Psoas muscle (tissue), 8 donors: ENCODE data around the gene MRAP. TPM values are rescaled to one million over a fixed set of nuclear protein-coding genes. Genes with fewer than 3 reads are reported as not detected.

Experiments
- ATAC-seq, 4 donors: fragments of 200-7000 bp; cut with Tn5 transposase; one replicate each; pipeline ENCODE4 v1.9.1; 2020; ENCODE audit warnings: moderate library complexity in 3 of 4, mild to moderate bottlenecking in 2 of 4
- DNase-seq, 2 donors: peaks; one replicate each; pipeline ENCODE4 v3.0.0-alpha.2; 2020
- H3K27ac ChIP-seq: fragments of 200-600 bp; one replicate; pipeline ENCODE4 v1.8.0; 2022
- H3K27me3 ChIP-seq, 3 donors: fragments of 200-600 bp in 1 of 3; one replicate each; pipeline versions ENCODE4 v1.6.1 to v1.8.0; 2013 to 2022; ENCODE audit warnings: low read length in 2 of 3, mild to moderate bottlenecking in 2 of 3, moderate library complexity in 1 of 3; ENCODE audit not compliant: insufficient read depth in 3 of 3
- H3K36me3 ChIP-seq, 2 donors: fragments of 200-600 bp in 1 of 2; one replicate each; pipeline versions ENCODE4 v1.6.1 to v1.8.0; 2013 to 2022; ENCODE audit warnings: low read depth in 1 of 2, mild to moderate bottlenecking in 1 of 2, moderate library complexity in 1 of 2; ENCODE audit not compliant: insufficient read depth in 1 of 2
- H3K4me1 ChIP-seq: fragments of 200-600 bp; one replicate; pipeline ENCODE4 v1.8.0; 2022
- H3K4me3 ChIP-seq: fragments of 200-600 bp; one replicate; pipeline ENCODE4 v1.8.0; 2022; ENCODE audit warnings: mild to moderate bottlenecking
- H3K9me3 ChIP-seq: fragments of 200-600 bp; one replicate; pipeline ENCODE4 v1.8.0; 2022
- WGBS, 3 donors: extraction: QIAGEN DNeasy Blood & Tissue Kit; methylation state at CpG; one replicate each; pipeline versions ENCODE4 v1.1.6 to v1.1.7; 2013; 5-methylcytosine and 5-hydroxymethylcytosine counted together
- intact Hi-C, 2 donors: fragments of 100-400 bp; cut with DNase I; formaldehyde crosslinking; loops; one replicate each; pipeline versions ENCODE4 v1.11.0 to v1.14.2; 2022
- polyA plus RNA-seq, 3 donors: library from polyadenylated mRNA; stranded (reverse); fragments of 200-250 nt; gene quantifications; one replicate each; pipeline ENCODE4 v1.2.3, GENCODE V29; 2013
- total RNA-seq, 4 donors: library from RNA; stranded (reverse); fragmentation: NEBNext Ultra II Directional in 2 of 4; extraction: Animal tissue kit (Norgen Biotek cat#: 25700) in 2 of 4; gene quantifications; one replicate each; pipeline versions ENCODE4 v1.2.1 to v1.2.4, GENCODE V29; 2021 to 2023
- TF ChIP-seq, protein P1 (sequence below): fragments of 200-600 bp; IDR thresholded peaks from one replicate; pipeline ENCODE4 v1.8.0; 2022; ENCODE audit warnings: antibody characterized with exemption
- donor health status: healthy with polysubstance abuse.
- donor health status: DM: no; HTN: no; CAD: no; lungs with moderate emphysema.
- donor health status: Bipolar disorder and iron deficiency.
- donor health status: healthy.
- donor health status: DM: yes; HTN: yes; CAD: no.
- donor health status: DM: no; HTN: no; CAD: no.
- donor health status: DM: no; HTN: no; CAD: no.
- donor health status: DM: yes; HTN: yes; CAD: no.

Gene MRAP
- total and polyA plus RNA-seq, 7 donors: 0.16 to 3.1 (median 0.37) TPM; not detected in 2

DNA sequence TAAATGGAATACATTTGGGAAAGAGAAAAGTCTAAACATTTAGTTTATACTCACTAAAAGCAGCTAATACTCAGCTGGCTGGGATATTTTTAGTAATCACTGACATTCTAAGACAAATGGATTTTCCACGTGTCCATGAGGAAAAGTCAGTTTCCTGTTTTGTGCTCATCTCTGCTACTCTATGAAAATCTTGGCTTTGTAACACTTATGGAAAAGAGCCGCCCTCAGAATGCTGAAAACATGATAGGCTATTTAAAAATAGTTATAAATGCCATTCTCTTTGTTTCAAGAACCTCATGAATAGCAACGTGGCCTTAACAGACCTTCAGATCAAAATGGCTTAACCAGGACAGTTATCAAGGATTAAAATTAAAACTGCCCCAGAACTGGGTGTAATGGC lies 29.9 kb downstream of the MRAP start:
- Histone ChIP-seq H3K4me3 (no peak overlapping the region), H3K4me1 (peaks cover 7% of the 10 kb centered on the region), H3K27me3 (no peaks in the 10 kb centered on the region), H3K9me3 (no peaks in the 10 kb centered on the region), H3K27ac (peak overlapping the region; percentile 54), H3K36me3 (peaks cover 0 to 80% of the 10 kb centered on the region in 2 donors)
- TF ChIP-seq, protein P1, sequence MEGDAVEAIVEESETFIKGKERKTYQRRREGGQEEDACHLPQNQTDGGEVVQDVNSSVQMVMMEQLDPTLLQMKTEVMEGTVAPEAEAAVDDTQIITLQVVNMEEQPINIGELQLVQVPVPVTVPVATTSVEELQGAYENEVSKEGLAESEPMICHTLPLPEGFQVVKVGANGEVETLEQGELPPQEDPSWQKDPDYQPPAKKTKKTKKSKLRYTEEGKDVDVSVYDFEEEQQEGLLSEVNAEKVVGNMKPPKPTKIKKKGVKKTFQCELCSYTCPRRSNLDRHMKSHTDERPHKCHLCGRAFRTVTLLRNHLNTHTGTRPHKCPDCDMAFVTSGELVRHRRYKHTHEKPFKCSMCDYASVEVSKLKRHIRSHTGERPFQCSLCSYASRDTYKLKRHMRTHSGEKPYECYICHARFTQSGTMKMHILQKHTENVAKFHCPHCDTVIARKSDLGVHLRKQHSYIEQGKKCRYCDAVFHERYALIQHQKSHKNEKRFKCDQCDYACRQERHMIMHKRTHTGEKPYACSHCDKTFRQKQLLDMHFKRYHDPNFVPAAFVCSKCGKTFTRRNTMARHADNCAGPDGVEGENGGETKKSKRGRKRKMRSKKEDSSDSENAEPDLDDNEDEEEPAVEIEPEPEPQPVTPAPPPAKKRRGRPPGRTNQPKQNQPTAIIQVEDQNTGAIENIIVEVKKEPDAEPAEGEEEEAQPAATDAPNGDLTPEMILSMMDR: no peak
- no peak for DNase-seq
- 23 to 31% (median 25%) methylated on average over 3 of the region's 3 CpGs for WGBS, 3 donors
- intact Hi-C loops: no loop called here
- ATAC-seq: peak in 2 of 4 donors; percentile 16 to 38

DNA sequence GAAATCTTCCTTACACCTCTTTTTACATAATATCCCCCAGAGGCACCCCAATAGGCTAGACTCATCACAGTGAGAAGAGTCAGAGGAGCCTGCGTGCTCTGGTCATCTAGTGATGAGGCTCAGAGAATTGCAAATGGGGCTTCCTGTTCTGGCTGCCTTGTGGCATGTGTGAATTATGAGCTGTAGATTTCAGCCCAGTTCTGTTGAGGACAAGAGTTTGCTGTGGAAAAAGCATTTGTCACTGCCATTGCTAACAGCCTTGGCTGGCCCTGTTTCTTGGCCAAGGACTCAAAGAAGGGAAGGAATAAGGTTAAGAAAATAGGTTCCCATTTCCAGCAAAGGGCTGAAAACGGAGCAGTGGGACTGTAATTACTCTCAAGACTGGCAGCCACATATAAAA lies 30.7 kb downstream of the MRAP start:
- peak in 3 of 4 donors; percentile 35 to 67 (median 41) for ATAC-seq
- no peaks in the 10 kb centered on the region for H3K9me3 ChIP-seq
- H3K36me3 ChIP-seq: peaks cover 0 to 80% of the 10 kb centered on the region in 2 donors
- peak overlapping the region; percentile 54 for H3K27ac ChIP-seq
- 42 to 48% (median 47%) methylated on average over 2 of the region's 2 CpGs for WGBS, 3 donors
- no peaks in the 10 kb centered on the region for H3K27me3 ChIP-seq
- intact Hi-C loops: no loop called here
- TF ChIP-seq, protein P1: no peak
- H3K4me1 ChIP-seq: peaks cover 7% of the 10 kb centered on the region
- no peak overlapping the region for H3K4me3 ChIP-seq
- peak in 1 of 2 donors; percentile 30 for DNase-seq

DNA sequence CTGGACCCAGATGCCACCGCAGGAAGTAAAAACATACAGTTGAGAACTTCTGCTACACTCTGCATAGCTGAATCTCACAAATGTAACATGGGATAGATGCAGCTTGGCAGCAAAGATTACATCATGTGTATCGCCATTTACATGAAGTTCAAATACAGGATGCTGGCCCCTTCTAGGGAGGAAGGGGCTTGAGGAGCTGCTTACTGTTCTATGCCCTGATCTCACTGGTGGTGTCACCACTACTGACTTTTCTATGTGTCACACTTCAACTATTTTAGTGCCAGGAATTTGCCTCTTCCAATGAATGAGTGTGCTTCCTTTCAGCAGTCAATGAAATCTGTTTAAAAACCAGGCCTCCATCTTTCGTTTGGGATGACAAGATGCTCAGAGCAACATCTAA lies 31.1 kb downstream of the MRAP start:
- 65 to 86% (median 74%) methylated on average over 3 of the region's 3 CpGs for WGBS, 3 donors
- Histone ChIP-seq H3K27ac (no peak overlapping the region), H3K9me3 (no peaks in the 10 kb centered on the region), H3K27me3 (no peaks in the 10 kb centered on the region), H3K36me3 (peaks cover 0 to 80% of the 10 kb centered on the region in 2 donors), H3K4me3 (no peak overlapping the region), H3K4me1 (peaks cover 7% of the 10 kb centered on the region)
- intact Hi-C loops: no loop called here
- no peak for DNase-seq
- peak in 1 of 4 donors; percentile 31 for ATAC-seq
- TF ChIP-seq, protein P1: no peak

DNA sequence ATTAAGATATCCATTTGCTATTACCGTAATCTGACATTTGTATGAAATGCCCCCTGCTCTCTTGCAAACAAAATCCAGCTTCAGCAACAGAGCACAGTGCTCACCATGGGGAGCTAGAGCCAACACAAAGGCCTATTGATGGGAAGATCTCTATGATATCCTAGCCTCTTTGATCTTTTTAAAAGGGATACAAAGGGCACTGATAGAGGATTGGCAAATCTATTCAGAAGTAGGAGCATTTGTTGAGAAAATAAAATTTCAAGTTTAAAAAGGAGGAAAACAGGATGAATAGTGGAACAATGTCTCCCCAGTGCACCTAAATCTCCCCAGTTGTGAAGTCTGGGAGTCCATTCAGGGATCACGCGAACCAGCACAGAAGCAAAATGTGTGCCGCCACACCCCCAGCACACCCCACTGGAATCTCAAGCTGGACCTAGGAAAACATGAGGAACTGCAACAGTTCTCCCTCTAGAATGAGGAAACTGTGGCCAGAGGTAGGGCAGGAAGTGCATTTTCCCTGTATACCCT lies 32.2 kb downstream of the MRAP start:
- DNase-seq (no peak), ATAC-seq (no peak)
- Histone ChIP-seq H3K4me1 (peaks cover 7% of the 10 kb centered on the region), H3K27ac (no peak overlapping the region), H3K27me3 (no peaks in the 10 kb centered on the region), H3K4me3 (no peak overlapping the region), H3K36me3 (peaks cover 0 to 80% of the 10 kb centered on the region in 2 donors), H3K9me3 (no peaks in the 10 kb centered on the region)
- TF ChIP-seq, protein P1: no peak
- intact Hi-C loops: no loop called here
- 93 to 99% (median 96%) methylated on average over 4 of the region's 4 CpGs for WGBS, 3 donors
